HepG2 (cell line): Measurements from ENCODE around the gene MTMR3. TPM values are rescaled to one million over a fixed set of nuclear protein-coding genes. Genes with fewer than 3 reads are reported as not detected.

ENCODE experiments used
- ATF5 ChIP-seq: sonication (generic); formaldehyde crosslinking; IDR thresholded peaks from 2 replicates; pipeline ENCODE4 v1.4.0; 2020; ENCODE audit warnings: mild to moderate bottlenecking, low read depth, missing genetic modification reagents
- FOXC1 ChIP-seq: sonication (generic); formaldehyde crosslinking; IDR thresholded peaks from 2 replicates; pipeline ENCODE4 v1.8.0; 2022; ENCODE audit warnings: mild to moderate bottlenecking, missing genetic modification reagents, borderline replicate concordance
- GATAD2A ChIP-seq: IDR thresholded peaks from 2 replicates; pipeline ENCODE4 v1.6.1; 2016
- JUND ChIP-seq: sonication (generic); formaldehyde crosslinking; IDR thresholded peaks from 2 replicates; pipeline ENCODE4 v1.8.0; 2022; ENCODE audit warnings: mild to moderate bottlenecking, missing genetic modification reagents
- MAFK ChIP-seq, 2 experiments: IDR thresholded peaks in 1 of 2; conservative IDR thresholded peaks in 1 of 2; 2 replicates each; pipeline ENCODE4 v1.6.1; 2011; ENCODE audit warnings: improper control_type of control experiment in 2 of 2, low read length in 2 of 2
- POLR2A ChIP-seq, 2 experiments: IDR thresholded peaks; 2 replicates each; pipeline ENCODE4 v1.6.1; 2011; ENCODE audit warnings: low read depth in 2 of 2, low read length in 2 of 2, mild to moderate bottlenecking in 1 of 2, moderate library complexity in 1 of 2; ENCODE audit not compliant: insufficient read depth in 1 of 2
- SAP130 ChIP-seq: IDR thresholded peaks from 2 replicates; pipeline ENCODE4 v1.6.1; 2016; ENCODE audit warnings: low read depth
- SIX4 ChIP-seq: sonication (generic); formaldehyde crosslinking; IDR thresholded peaks from 2 replicates; pipeline ENCODE4 v1.4.0; 2020; ENCODE audit warnings: missing genetic modification reagents
- SRSF9 ChIP-seq: fragments of 200-400 bp; formaldehyde crosslinking; IDR thresholded peaks from 2 replicates; pipeline ENCODE4 v1.6.1; 2018; ENCODE audit warnings: borderline replicate concordance, mild to moderate bottlenecking, low read depth, low read length; ENCODE audit not compliant: insufficient read depth, poor library complexity, severe bottlenecking
- TBX3 ChIP-seq: fragments of 450-650 bp; IDR thresholded peaks from 2 replicates; pipeline ENCODE4 v1.6.1; 2017; ENCODE audit warnings: antibody characterized with exemption, mild to moderate bottlenecking, inconsistent platforms, borderline replicate concordance
- ZBTB1 ChIP-seq: sonication (generic); formaldehyde crosslinking; IDR thresholded peaks from 2 replicates; pipeline ENCODE4 v1.4.0; 2020; ENCODE audit warnings: missing genetic modification reagents, borderline replicate concordance
- ZBTB37 ChIP-seq: sonication (generic); formaldehyde crosslinking; IDR thresholded peaks from 2 replicates; pipeline ENCODE4 v1.4.0; 2020; ENCODE audit warnings: mild to moderate bottlenecking, missing genetic modification reagents
- ZNF180 ChIP-seq: sonication (generic); formaldehyde crosslinking; IDR thresholded peaks from 2 replicates; pipeline ENCODE4 v1.4.0; 2020; ENCODE audit warnings: low read depth, missing genetic modification reagents, borderline replicate concordance
- ZNF281 ChIP-seq: sonication (generic); formaldehyde crosslinking; IDR thresholded peaks from 2 replicates; pipeline ENCODE4 v1.4.0; 2020; ENCODE audit warnings: missing genetic modification reagents, borderline replicate concordance
- ZNF30 ChIP-seq: sonication (generic); formaldehyde crosslinking; IDR thresholded peaks from 2 replicates; pipeline ENCODE4 v1.5.0; 2020; ENCODE audit warnings: mild to moderate bottlenecking, missing genetic modification reagents
- ZNF644 ChIP-seq: IDR thresholded peaks from 2 replicates; pipeline ENCODE4 v1.6.1; 2016; ENCODE audit warnings: low read depth
- polyA plus RNA-seq, 8 experiments: library from polyadenylated mRNA; depleted of rRNA in 3 of 8; stranded (reverse) in 7 of 8; unstranded in 1 of 8; fragments of >200 nt; fragmentation: Illumina TruSeq in 4 of 8; extraction: Trizol in 4 of 8; gene quantifications; 2 replicates each; pipeline versions ENCODE4 v1.2.1 to v1.2.3, GENCODE V29; 2011 to 2016; ENCODE audit warnings: low read depth in 4 of 8, missing spikeins in 1 of 8, mixed read lengths in 1 of 8; ENCODE audit not compliant: insufficient read depth in 1 of 8
- total RNA-seq, 5 experiments: library from RNA; depleted of rRNA; stranded (reverse); fragments of >200 nt; fragmentation: Illumina TruSeq; extraction: Trizol; gene quantifications; 2 replicates each; pipeline ENCODE4 v1.2.3, GENCODE V29; 2016; ENCODE audit warnings: low read depth in 1 of 5
- TF ChIP-seq, protein P1 (sequence below): IDR thresholded peaks from 2 replicates; pipeline ENCODE4 v1.6.1; 2016; ENCODE audit warnings: mild to moderate bottlenecking
- TF ChIP-seq, protein P2 (sequence below): sonication (generic); formaldehyde crosslinking; conservative IDR thresholded peaks from 2 replicates; pipeline ENCODE4 v1.8.0; 2022; ENCODE audit warnings: missing genetic modification reagents
- TF ChIP-seq, protein P3 (sequence below): sonication (generic); formaldehyde crosslinking; IDR thresholded peaks from 2 replicates; pipeline ENCODE4 v1.9.0; 2022; ENCODE audit warnings: missing genetic modification reagents, mild to moderate bottlenecking, borderline replicate concordance

Gene MTMR3
- total and polyA plus RNA-seq, 2 of the 13 experiments (the other 11 are each of a cell fraction or from before 2014, with no cell fraction given): 12.6 to 24.8 TPM

DNA sequence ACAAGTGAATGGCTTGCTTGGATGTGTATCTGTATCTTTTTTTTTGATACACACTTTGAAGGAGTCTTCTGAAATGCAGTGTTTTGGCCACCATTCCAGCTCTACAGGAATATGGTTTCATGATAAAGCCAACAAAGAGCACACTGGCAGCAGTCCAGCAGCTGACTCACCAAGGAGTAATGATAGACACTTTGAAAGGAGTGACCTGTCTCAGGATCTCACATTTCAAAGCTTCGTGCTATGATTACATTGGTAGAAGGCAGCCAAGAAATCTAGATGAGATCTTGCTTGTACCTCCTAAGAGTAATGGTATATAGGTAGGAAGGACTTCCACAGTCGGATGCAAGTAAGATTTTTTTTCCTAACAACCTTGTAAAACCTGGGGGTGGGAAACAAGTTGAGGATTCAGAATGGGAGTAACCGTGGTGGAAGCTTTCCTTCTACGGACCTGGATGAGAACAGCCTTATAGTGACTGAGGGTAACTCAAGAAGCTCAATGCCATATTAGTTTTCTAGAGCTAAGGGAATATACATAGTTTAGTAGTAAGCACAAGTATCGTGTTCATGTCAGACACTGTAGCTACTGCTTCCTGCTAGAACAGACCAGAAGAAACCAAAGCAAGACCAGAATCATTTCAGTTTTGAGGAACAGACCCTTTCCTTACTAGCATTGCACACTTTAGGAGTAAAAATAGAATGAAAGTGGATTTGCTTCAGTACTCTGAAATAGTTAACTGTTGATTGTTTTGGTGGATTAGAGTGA, 25.0 kb downstream of the MTMR3 start (continued):
- TF ChIP-seq, protein P1, sequence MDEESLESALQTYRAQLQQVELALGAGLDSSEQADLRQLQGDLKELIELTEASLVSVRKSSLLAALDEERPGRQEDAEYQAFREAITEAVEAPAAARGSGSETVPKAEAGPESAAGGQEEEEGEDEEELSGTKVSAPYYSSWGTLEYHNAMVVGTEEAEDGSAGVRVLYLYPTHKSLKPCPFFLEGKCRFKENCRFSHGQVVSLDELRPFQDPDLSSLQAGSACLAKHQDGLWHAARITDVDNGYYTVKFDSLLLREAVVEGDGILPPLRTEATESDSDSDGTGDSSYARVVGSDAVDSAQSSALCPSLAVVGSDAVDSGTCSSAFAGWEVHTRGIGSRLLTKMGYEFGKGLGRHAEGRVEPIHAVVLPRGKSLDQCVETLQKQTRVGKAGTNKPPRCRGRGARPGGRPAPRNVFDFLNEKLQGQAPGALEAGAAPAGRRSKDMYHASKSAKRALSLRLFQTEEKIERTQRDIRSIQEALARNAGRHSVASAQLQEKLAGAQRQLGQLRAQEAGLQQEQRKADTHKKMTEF (CRISPR knock-in tag): 0 out of 2 replicates have a peak, but pooled peaks have one; percentile 14
- TF ChIP-seq ZNF644 (CRISPR knock-in tag) (peak; percentile 45; the same call in 1 of the 2 replicates), ATF5 (no peak), SRSF9 (no peak), ZNF281 (CRISPR knock-in tag) (no peak), ZNF180 (CRISPR knock-in tag) (no peak), ZNF30 (CRISPR knock-in tag) (no peak), SAP130 (CRISPR knock-in tag) (peak; percentile 34; the same call in 1 of the 2 replicates), ZBTB37 (CRISPR knock-in tag) (no peak), POLR2A (IDR thresholded peaks at IDR 0.05; ENCODE audit: insufficient read depth in 1 of 2, low read depth in 2 of 2, low read length in 2 of 2) (no peak), JUND (CRISPR knock-in tag) (peak; percentile 66; the same call in 1 of the 2 replicates), SIX4 (CRISPR knock-in tag) (peak; percentile 94), FOXC1 (CRISPR knock-in tag) (no peak), MAFK (conservative IDR thresholded peaks at IDR 0.05 in 1 of 2, IDR thresholded peaks at IDR 0.05 in 1 of 2; ENCODE audit: low read length in 2 of 2) (no peak), TBX3 (no peak), GATAD2A (peak; percentile 67), ZBTB1 (no peak)
- TF ChIP-seq, protein P2, sequence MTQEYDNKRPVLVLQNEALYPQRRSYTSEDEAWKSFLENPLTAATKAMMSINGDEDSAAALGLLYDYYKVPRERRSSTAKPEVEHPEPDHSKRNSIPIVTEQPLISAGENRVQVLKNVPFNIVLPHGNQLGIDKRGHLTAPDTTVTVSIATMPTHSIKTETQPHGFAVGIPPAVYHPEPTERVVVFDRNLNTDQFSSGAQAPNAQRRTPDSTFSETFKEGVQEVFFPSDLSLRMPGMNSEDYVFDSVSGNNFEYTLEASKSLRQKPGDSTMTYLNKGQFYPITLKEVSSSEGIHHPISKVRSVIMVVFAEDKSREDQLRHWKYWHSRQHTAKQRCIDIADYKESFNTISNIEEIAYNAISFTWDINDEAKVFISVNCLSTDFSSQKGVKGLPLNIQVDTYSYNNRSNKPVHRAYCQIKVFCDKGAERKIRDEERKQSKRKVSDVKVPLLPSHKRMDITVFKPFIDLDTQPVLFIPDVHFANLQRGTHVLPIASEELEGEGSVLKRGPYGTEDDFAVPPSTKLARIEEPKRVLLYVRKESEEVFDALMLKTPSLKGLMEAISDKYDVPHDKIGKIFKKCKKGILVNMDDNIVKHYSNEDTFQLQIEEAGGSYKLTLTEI (CRISPR knock-in tag): no peak
- TF ChIP-seq, protein P3, sequence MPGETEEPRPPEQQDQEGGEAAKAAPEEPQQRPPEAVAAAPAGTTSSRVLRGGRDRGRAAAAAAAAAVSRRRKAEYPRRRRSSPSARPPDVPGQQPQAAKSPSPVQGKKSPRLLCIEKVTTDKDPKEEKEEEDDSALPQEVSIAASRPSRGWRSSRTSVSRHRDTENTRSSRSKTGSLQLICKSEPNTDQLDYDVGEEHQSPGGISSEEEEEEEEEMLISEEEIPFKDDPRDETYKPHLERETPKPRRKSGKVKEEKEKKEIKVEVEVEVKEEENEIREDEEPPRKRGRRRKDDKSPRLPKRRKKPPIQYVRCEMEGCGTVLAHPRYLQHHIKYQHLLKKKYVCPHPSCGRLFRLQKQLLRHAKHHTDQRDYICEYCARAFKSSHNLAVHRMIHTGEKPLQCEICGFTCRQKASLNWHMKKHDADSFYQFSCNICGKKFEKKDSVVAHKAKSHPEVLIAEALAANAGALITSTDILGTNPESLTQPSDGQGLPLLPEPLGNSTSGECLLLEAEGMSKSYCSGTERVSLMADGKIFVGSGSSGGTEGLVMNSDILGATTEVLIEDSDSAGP (CRISPR knock-in tag): no peak
